Epidermal melanocyte (primary cell): Measurements from ENCODE around the gene UFC1.
A peak's percentile ranks its signal among the peaks of the same experiment; 100 is the strongest.
"Not testable (repeated sequence)": the region's sequence is repeated elsewhere in the genome, so short reads cannot be mapped to it uniquely, and the experiment has no call there.

Experiments used
- DNase-seq: peaks from one replicate; pipeline ENCODE4 v3.0.0; 2011; ENCODE audit warnings: low spot score; ENCODE audit not compliant: insufficient read length

The UFC1 gene

GRCh38 chr1:161153682-161154337, at the start of gene UFC1:
UFC1 (plus strand) TSS chr1:161153978; CDS start chr1:161153998, 20 bp downstream.
- peak; percentile 85 for DNase-seq

GRCh38 chr1:161106431-161106830, 47.3 kb upstream of the UFC1 start:
- no peak for DNase-seq

- DNase-seq: no peak
Observed at GRCh38 chr1:161111117-161111516, 42.7 kb upstream of the UFC1 start.

- DNase-seq: no peak
Observed at GRCh38 chr1:161111527-161111926, 42.3 kb upstream of the UFC1 start.

- DNase-seq: no peak
Observed at GRCh38 chr1:161113915-161114314, 39.9 kb upstream of the UFC1 start.

GRCh38 chr1:161114556-161114955, 39.2 kb upstream of the UFC1 start:
- no peak for DNase-seq

GRCh38 chr1:161115132-161115711, 38.6 kb upstream of the UFC1 start:
- DNase-seq: no peak

- not testable (repeated sequence) for DNase-seq
Observed at GRCh38 chr1:161115961-161116360, 37.8 kb upstream of the UFC1 start.

GRCh38 chr1:161117759-161118581, 35.8 kb upstream of the UFC1 start, which contains the start of the genes NIT1 and PFDN2:
NIT1 (plus strand) TSS chr1:161118105; CDS start chr1:161118177, 72 bp downstream.
PFDN2 (minus strand) TSS chr1:161118037; CDS start chr1:161118026, 11 bp downstream.
- peak; percentile 84 for DNase-seq

GRCh38 chr1:161119092-161119903, 34.5 kb upstream of the UFC1 start:
- peak; percentile 56 for DNase-seq

- DNase-seq: no peak
Observed at GRCh38 chr1:161121042-161121650, 32.6 kb upstream of the UFC1 start.

GRCh38 chr1:161121834-161122233, 31.9 kb upstream of the UFC1 start:
- no peak for DNase-seq

GRCh38 chr1:161122967-161123366, 30.8 kb upstream of the UFC1 start:
- DNase-seq: no peak

- DNase-seq: no peak
Observed at GRCh38 chr1:161127649-161128048, 26.1 kb upstream of the UFC1 start.

- no peak for DNase-seq
Observed at GRCh38 chr1:161128591-161129420, 25.0 kb upstream of the UFC1 start.

GRCh38 chr1:161130266-161130665, 23.5 kb upstream of the UFC1 start:
- no peak for DNase-seq

- DNase-seq: no peak
Observed at GRCh38 chr1:161131523-161132409, 22.0 kb upstream of the UFC1 start.

GRCh38 chr1:161132410-161133219, 21.2 kb upstream of the UFC1 start, which contains the start of gene DEDD:
DEDD (minus strand) TSS chr1:161132667; CDS start chr1:161124462, 8,205 bp downstream.
- DNase-seq: peak; percentile 95
